SK-N-SH (cell line): ENCODE measurements around the gene ASTN2. TPM values are rescaled to one million over a fixed set of nuclear protein-coding genes. Genes with fewer than 3 reads are reported as not detected.

ENCODE experiments used
- CTCF ChIA-PET: fragments of 300-600, 350-600 bp; formaldehyde crosslinking; extraction: SDS; loops from one replicate; lab custom pipeline; 2021; lab: Yijun Ruan, JAX
- POLR2A ChIA-PET: fragments of 350-600 bp; sonication (Branson Sonifier 250); formaldehyde crosslinking; extraction: SDS; loops from one replicate; lab custom pipeline; 2020; ENCODE audit warnings: antibody characterized with exemption, inconsistent platforms; lab: Yijun Ruan, JAX
- DNase-seq: peaks from one replicate; pipeline ENCODE4 v3.0.0; 2012
- H2AFZ ChIP-seq: fragments of 200-600 bp; sonication (generic); 2 replicates; pipeline ENCODE4 v1.8.1; 2016; ENCODE audit warnings: antibody characterized with exemption, mild to moderate bottlenecking, low read depth
- H3F3A ChIP-seq: fragments of 200-600 bp; sonication (generic); replicated peaks from 2 replicates; pipeline ENCODE3; 2016; ENCODE audit warnings: antibody characterized with exemption, mild to moderate bottlenecking; ENCODE audit not compliant: insufficient read depth
- H3K27ac ChIP-seq, 2 experiments: fragments of 200-500 bp in 1 of 2; fragments of 200-600 bp in 1 of 2; sonication (Bioruptor generic) in 1 of 2; sonication (generic), shearing (Covaris generic) in 1 of 2; 2 replicates each; pipeline versions ENCODE4 v1.5.1 to v1.6.1; 2014 to 2016; ENCODE audit warnings: low read depth in 2 of 2, inconsistent platforms in 1 of 2, low read length in 1 of 2, mild to moderate bottlenecking in 1 of 2, mixed read lengths in 1 of 2
- H3K27me3 ChIP-seq: fragments of 200-600 bp; sonication (generic), shearing (Covaris generic); 2 replicates; pipeline ENCODE4 v1.6.1; 2016; ENCODE audit warnings: mixed run types; ENCODE audit not compliant: insufficient read depth
- H3K36me3 ChIP-seq, 2 experiments: fragments of 200-500 bp in 1 of 2; fragments of 200-600 bp in 1 of 2; sonication (Bioruptor generic) in 1 of 2; sonication (generic) in 1 of 2; replicated peaks in 1 of 2; 2 replicates each; pipeline versions ENCODE3 to v1.5.1; 2014 to 2016; ENCODE audit warnings: low read length in 1 of 2, mild to moderate bottlenecking in 1 of 2; ENCODE audit not compliant: insufficient read depth in 2 of 2, control insufficient read depth in 1 of 2
- H3K4me1 ChIP-seq, 2 experiments: fragments of 200-500 bp in 1 of 2; fragments of 200-600 bp in 1 of 2; sonication (Bioruptor generic) in 1 of 2; sonication (generic), shearing (Covaris generic) in 1 of 2; 2 replicates each; pipeline versions ENCODE4 v1.5.1 to v1.6.1; 2014 to 2016; ENCODE audit warnings: low read depth in 1 of 2, low read length in 1 of 2, mixed run types in 1 of 2; ENCODE audit not compliant: insufficient read depth in 2 of 2, control insufficient read depth in 1 of 2
- H3K4me2 ChIP-seq: fragments of 200-600 bp; sonication (generic), shearing (Covaris generic); 2 replicates; pipeline ENCODE4 v1.6.1; 2017; ENCODE audit warnings: mixed run types
- H3K4me3 ChIP-seq, 2 experiments: fragments of 200-500 bp in 1 of 2; fragments of 200-600 bp in 1 of 2; sonication (Bioruptor generic) in 1 of 2; sonication (generic), shearing (Covaris generic) in 1 of 2; 2 replicates each; pipeline versions ENCODE4 v1.5.1 to v1.8.1; 2014 to 2016; ENCODE audit warnings: low read depth in 2 of 2, inconsistent platforms in 1 of 2, low read length in 1 of 2, mild to moderate bottlenecking in 1 of 2, mixed read lengths in 1 of 2, moderate library complexity in 1 of 2
- H3K79me2 ChIP-seq: fragments of 200-600 bp; sonication (generic); 2 replicates; pipeline ENCODE4 v1.8.1; 2017; ENCODE audit warnings: mild to moderate bottlenecking; ENCODE audit not compliant: insufficient read depth
- H3K9ac ChIP-seq: fragments of 200-600 bp; sonication (generic); 2 replicates; pipeline ENCODE4 v1.6.1; 2017; ENCODE audit warnings: mixed run types
- H3K9me2 ChIP-seq: fragments of 200-600 bp; sonication (generic); 2 replicates; pipeline ENCODE4 v1.6.1; 2017; ENCODE audit warnings: mixed run types
- H3K9me3 ChIP-seq: fragments of 200-600 bp; sonication (generic); 2 replicates; pipeline ENCODE4 v1.6.1; 2017; ENCODE audit warnings: mixed run types, mild to moderate bottlenecking, moderate library complexity
- H4K20me1 ChIP-seq: fragments of 200-600 bp; sonication (generic); 2 replicates; pipeline ENCODE4 v1.6.1; 2017; ENCODE audit warnings: mild to moderate bottlenecking, mixed run types; ENCODE audit not compliant: insufficient read depth
- CHD2 ChIP-seq: fragments of 150-350 bp; IDR thresholded peaks from 2 replicates; pipeline ENCODE4 v1.6.1; 2018; ENCODE audit warnings: low read length; ENCODE audit not compliant: partially characterized antibody
- ELF1 ChIP-seq: IDR thresholded peaks from 2 replicates; pipeline ENCODE4 v1.4.0; 2012
- GABPA ChIP-seq: IDR thresholded peaks from 2 replicates; pipeline ENCODE4 v1.4.0; 2012; ENCODE audit warnings: low read depth, mild to moderate bottlenecking
- GATA2 ChIP-seq: sonication (generic); formaldehyde crosslinking; IDR thresholded peaks from 2 replicates; pipeline ENCODE4 v1.5.0; 2020; ENCODE audit warnings: mild to moderate bottlenecking, missing genetic modification reagents
- IRF3 ChIP-seq: fragments of 150-350 bp; IDR thresholded peaks from 2 replicates; pipeline ENCODE4 v1.6.1; 2016; ENCODE audit warnings: mild to moderate bottlenecking, low read depth, low read length
- POLR2AphosphoS5 ChIP-seq: IDR thresholded peaks from 2 replicates; pipeline ENCODE4 v1.6.1; 2012; ENCODE audit warnings: low read depth, low read length
- REST ChIP-seq: IDR thresholded peaks from 2 replicates; pipeline ENCODE4 v1.6.1; 2012; ENCODE audit warnings: mild to moderate bottlenecking, low read depth, low read length, moderate library complexity
- RFX5 ChIP-seq: IDR thresholded peaks from 2 replicates; pipeline ENCODE4 v1.6.1; 2012; ENCODE audit warnings: mild to moderate bottlenecking, improper control_type of control experiment, low read length
- SMC3 ChIP-seq: IDR thresholded peaks from 2 replicates; pipeline ENCODE4 v1.6.1; 2012; ENCODE audit warnings: low read depth, low read length, improper control_type of control experiment
- YY1 ChIP-seq: IDR thresholded peaks from 2 replicates; pipeline ENCODE4 v1.4.0; 2012; ENCODE audit warnings: low read depth, mild to moderate bottlenecking
- ZBTB33 ChIP-seq: IDR thresholded peaks from 2 replicates; pipeline ENCODE4 v1.4.0; 2012; ENCODE audit warnings: low read depth, borderline replicate concordance
- WGBS: methylation state at CpG from one replicate; pipeline ENCODE4 v1.1.6; 2017; ENCODE audit warnings: low lambda C conversion rate; 5-methylcytosine and 5-hydroxymethylcytosine counted together
- polyA plus RNA-seq, 3 experiments: library from polyadenylated mRNA; depleted of rRNA; stranded (reverse); fragments of >200 nt; gene quantifications; 2 replicates each; pipeline ENCODE4 v1.2.3, GENCODE V29; 2012

Gene ASTN2
- polyA plus RNA-seq, 1 of the 3 experiments (the other 2 are of a cell fraction), result 6.6 TPM

- Histone ChIP-seq H3K4me2 (no peak overlapping the region), H3K4me1 (no peaks in the 10 kb centered on the region), H3K9ac (no peak overlapping the region), H3K9me2 (no peaks in the 10 kb centered on the region), H4K20me1 (no peaks in the 10 kb centered on the region), H2AFZ (no peak overlapping the region), H3K27me3 (no peaks in the 10 kb centered on the region), H3K4me3 (no peak overlapping the region), H3K36me3 (peaks cover 0 to 2% of the 10 kb centered on the region in 2 experiments), H3K9me3 (no peaks in the 10 kb centered on the region), H3K27ac (no peak overlapping the region), H3F3A (no peaks in the 10 kb centered on the region)
- CTCF ChIA-PET, result interaction anchor here (1.2 kb wide), 1 partner anchor 41 kb away, joined by 3 read pairs; no protein-coding TSS in a partner anchor
- no peak for DNase-seq
- 48% methylated on average over 1 of the region's 1 CpG for WGBS
- POLR2A ChIA-PET, result no interaction called here
- TF ChIP-seq GABPA, result no peak
- TF ChIP-seq SMC3, result no peak
- no peak for TF ChIP-seq GATA2 (CRISPR knock-in tag)
- no peak for TF ChIP-seq CHD2
- TF ChIP-seq REST, result no peak
- TF ChIP-seq ZBTB33, result no peak
- TF ChIP-seq RFX5, result no peak
- no peak for TF ChIP-seq POLR2AphosphoS5
- TF ChIP-seq IRF3, result no peak
- no peak for TF ChIP-seq YY1
- TF ChIP-seq ELF1, result no peak
- TF ChIP-seq, all 33 proteins: peak for 0
- no peaks in the 10 kb centered on the region for H3K79me2 ChIP-seq
These were observed 601.9 kb downstream of the ASTN2 start for GRCh38 chr9:116813031-116813300.
